OCI-M1 (cell line): ENCODE data around the gene NPAS3.

ENCODE experiments used
- DNase-seq: peaks from one replicate; lab custom pipeline; 2025; lab: John Stamatoyannopoulos, UW

The NPAS3 gene

GRCh38 chr14:33839193-33840076, 900.8 kb downstream of the NPAS3 start:
- DNase-seq, result peak; percentile 58

DNA sequence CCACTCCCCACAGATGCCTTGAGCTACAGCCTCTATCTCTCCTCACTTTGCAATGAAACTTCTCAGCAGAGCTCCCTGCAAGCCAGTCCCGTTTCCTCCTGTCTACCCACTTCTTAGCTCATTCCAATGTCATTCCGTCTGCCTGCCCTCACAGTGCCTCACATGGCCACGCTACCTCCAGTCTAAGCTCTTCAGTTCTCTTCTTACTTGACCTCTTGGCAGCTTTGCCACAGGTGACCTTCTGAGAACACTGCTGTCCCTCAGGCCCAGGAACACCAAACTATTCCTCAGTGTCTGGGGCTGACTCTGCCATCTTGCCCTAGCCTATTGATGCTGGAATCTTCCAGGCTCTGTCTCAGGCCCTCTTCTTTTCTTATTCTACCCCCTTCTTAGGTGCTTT, 902.1 kb downstream of the NPAS3 start:
- no peak for DNase-seq

- DNase-seq, result no peak
Observed at GRCh38 chr14:33842299-33842698, 903.6 kb downstream of the NPAS3 start.

DNA sequence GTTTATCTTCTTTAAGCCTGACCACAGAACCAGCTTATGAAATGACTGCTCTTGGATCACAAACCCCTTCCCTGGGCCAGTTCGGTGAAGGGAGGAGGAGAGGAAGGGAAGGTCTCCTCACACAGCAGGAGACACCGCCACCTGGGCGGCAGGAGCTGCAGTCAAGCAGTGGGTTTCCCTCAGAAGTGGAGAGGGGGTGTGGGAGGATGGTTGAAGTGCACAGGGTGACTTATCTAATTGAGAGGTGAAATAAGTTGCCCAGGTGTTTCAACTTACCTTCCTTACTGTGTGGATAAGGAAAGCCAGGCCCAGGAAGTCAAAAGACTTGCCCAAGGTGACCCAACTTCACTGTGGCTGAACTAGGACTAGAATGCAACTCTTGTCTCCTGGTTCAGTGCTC, 905.4 kb downstream of the NPAS3 start:
- DNase-seq, result no peak

DNA sequence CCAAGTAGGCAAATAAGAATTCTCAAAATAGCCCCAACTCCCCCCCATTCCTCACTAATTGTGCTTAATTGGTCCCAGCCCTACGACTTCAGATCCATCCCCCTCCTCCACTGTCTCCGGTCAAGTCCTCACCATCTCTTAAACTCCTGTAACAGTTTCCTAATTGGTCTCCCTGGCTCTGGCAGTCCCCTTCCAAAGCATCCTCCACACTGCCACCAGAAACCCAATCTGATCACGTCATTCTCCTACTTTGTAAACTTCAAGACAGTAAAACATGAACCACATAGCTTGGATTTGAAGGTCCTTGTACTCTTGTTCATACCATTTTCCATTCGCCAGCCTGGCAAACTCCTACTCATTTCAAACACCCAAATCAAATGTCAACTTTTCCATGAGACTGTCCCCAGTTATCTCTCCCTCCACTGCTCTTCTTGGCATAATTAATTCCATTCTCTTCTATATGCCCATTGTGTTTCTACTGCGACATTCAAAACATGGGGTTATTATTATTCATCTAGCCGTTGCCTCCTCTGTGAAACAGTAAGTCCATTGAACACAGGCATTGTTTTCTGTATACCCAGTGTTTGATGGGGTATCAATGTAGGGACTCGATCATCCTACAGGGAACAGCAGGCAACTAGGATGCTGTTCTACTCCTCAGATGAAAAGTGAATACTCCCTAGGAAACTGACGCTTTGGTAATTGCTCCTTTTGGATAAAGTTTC, 907.6 kb downstream of the NPAS3 start:
- DNase-seq, result no peak

DNA sequence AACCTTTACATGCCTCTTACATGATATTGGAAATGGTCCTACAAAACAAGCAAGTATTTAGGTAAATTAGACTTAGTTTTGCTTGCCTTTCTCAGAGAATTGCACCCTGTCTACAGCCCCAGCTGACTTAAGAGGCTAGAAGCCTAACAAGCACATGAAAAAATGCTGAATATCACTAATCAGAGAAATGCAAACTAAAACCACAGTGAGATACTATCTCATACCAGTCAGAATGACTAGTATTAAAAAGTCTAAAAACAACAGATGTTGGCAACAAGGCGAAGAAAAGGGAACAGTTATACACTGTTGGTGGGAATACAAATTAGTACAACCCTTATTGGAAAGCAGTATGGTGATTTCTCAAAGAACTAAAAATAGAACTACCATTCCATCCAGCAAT, 908.4 kb downstream of the NPAS3 start:
- peak; percentile 2 for DNase-seq

GRCh38 chr14:33848009-33848408, 909.3 kb downstream of the NPAS3 start:
- DNase-seq, result no peak

GRCh38 chr14:33848706-33849454, 910.2 kb downstream of the NPAS3 start:
- DNase-seq, result peak; percentile 50

DNA sequence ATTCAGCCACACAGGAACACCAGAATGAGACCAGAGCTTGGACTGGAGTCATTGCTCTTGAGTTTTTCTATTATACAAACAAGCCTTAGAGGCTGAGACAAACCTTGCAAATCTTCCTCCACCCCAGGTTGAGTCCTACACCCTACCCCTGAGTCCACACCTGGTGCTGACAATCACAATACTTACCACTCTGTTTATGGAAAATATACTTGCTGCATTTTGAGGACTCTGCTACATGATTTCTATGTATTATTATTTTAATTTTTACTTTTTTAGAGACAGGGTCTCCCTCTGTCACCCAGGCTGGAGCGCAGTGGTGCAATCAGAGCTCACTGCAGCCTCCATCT, 910.7 kb downstream of the NPAS3 start:
- DNase-seq, result no peak

- DNase-seq, result no peak
Observed at GRCh38 chr14:33850826-33851225, 912.1 kb downstream of the NPAS3 start.

DNA sequence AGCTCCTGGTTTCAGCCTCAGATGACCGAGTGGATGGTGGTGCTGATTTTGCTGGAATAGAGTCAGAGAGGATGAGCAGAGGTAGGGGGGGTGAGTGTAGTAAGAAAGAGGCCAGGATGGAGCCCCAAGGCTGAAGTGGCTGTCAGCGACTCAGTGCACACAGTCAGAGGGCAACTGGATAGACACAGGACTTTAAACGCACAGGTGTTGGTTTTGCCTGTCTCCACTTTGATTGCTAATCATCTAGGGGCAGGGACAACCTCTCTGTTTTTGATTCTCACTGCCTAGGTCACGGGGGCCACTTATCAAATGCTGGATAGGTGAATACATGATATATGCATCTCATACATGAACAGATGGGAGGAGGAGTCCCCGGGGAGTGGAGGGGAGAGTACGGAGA, 912.7 kb downstream of the NPAS3 start:
- no peak for DNase-seq

GRCh38 chr14:33851931-33852330, 913.3 kb downstream of the NPAS3 start:
- no peak for DNase-seq
